Neural progenitor cell (in vitro differentiated cells): Measurements from ENCODE around the gene INSIG1.

Experiments
- CTCF ChIP-seq: fragments of 200-600 bp; sonication (generic); IDR thresholded peaks from 2 replicates; pipeline ENCODE4 v1.5.1; 2017; ENCODE audit warnings: antibody characterized with exemption, mild to moderate bottlenecking
- EZH2 ChIP-seq: fragments of 200-600 bp; sonication (generic); IDR thresholded peaks from 2 replicates; pipeline ENCODE4 v1.6.1; 2017; ENCODE audit warnings: antibody characterized with exemption, mild to moderate bottlenecking, moderate library complexity

GRCh38 chr7:155255071-155255470 lies 42.6 kb upstream of the INSIG1 start:
- TF ChIP-seq CTCF, result no peak
- no peak for TF ChIP-seq EZH2
